GM18508 (cell line): ENCODE measurements around the gene CDC73.
"Not testable (repeated sequence)": the region's sequence is repeated elsewhere in the genome, so short reads cannot be mapped to it uniquely, and the experiment has no call there.

Source experiments
- ATAC-seq: cut with Tn5 transposase; IDR thresholded peaks from one replicate; pipeline ENCODE4 v1.9.1; 2021; ENCODE audit warnings: moderate number of reproducible peaks; ENCODE audit not compliant: insufficient read depth, unreplicated experiment

CDC73 gene

DNA sequence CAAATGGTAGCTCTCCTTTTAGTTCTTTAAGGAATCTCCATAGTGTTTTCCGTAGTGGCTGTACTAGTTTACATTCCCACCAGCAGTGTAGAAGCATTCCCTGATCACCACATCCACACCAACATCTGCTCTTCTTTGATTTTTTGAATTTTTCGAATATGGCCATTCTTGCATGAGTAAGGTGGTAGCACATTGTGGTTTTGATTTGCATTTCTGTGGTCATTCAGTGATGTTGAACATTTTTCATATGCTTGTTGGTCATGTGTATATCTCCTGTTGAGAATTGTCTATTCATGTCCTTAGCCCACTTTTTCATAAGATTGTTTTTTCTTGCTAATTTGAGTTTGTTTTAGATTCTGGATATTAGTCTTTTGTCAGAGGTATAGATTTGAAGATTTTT, 149.2 kb downstream of the CDC73 start:
- ATAC-seq = peak; percentile 98

DNA sequence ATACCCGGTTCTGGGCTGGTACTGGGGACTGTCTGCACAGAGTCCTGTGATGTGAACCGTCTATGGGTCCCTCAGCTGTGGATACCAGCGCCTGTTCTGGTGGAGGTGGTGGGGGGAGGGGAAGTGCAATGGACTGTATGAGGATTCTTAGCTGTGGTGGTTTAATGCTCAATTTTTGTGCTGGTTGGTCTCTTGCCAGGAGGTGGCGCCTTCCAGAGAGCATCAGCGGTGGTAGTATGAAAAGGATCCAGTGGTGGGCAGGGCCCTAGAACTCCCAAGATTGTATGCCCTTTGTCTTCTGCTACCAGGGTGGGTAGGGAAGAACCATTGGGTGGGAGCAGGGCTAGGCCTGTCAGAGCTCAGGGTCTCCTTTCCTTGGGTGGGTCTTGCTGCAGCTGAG, 153.9 kb downstream of the CDC73 start:
- no peak for ATAC-seq

DNA sequence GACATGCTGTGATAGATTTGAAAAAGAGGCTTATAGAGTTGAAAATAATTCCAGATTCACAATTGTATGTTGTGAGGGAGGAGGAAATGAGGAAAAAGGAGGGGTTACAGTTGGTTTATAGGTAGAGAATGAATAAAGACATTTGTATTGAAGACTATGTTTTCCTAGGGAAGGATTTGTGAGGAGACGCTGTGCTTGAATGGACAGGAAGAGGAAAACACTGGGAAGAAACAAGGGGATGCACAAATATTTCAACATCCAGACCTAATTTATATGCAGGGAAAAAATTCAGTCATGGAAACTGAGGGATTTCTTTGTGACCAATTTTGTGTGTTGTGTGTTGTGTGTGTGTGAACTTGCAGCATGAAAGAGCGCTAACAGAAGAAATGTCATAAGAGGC, 157.1 kb downstream of the CDC73 start:
- no peak for ATAC-seq

DNA sequence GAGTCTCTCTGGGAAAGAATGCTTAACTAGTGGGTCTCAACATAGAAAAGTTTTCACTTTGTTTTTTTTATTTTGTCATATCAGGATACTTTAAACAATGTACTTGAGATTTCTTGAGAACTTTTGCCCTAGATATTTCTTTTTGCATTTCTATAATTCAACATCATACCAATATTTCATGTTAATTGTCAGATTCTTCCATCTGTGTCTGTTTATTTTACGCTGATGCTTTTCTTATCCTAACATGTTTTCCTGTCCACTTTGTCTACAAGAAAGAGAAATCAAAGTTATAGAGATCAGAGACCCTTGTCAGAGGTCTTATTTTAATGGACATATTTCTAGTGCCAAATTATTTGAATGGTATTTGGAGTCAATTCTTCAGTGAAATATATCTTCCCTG, 160.1 kb downstream of the CDC73 start:
- no peak for ATAC-seq

DNA sequence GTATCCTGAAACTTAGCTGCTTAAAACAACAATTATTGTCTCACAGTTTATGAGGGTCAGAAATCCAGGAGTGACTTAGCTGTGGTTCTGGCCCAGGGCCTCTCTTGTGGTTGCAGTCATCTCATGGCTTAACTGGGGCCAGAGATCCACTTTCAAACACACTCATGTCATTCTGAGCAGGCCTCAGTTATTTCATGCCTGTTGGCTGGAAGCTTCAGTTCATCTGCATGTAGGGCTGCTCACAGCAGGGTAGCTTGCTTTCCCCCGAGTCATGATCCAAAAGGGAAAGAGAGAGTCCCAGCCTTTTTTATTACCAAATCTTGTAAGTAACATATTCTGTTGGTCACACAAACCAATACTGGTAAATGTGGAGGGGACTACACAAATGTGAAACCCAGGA, 161.2 kb downstream of the CDC73 start:
- no peak for ATAC-seq

DNA sequence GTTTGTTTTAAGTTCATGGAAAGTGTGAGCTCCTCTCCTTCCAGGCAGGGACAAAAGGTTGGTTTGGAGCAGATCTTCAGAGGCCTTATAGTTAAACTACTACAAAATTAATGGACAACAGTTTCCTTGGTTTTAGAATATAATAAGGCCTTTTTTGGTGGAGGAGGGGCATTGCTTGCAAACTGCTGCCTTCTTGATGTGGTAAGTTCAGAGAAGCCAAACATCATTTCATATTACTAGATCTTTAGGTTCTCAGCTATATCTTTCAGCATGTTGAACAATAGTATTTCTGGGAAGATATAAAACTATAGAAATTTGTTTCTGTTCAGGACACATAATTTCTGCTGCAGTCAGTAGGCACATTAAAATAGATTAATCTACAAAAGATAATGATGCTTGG, 162.4 kb downstream of the CDC73 start:
- ATAC-seq = no peak

DNA sequence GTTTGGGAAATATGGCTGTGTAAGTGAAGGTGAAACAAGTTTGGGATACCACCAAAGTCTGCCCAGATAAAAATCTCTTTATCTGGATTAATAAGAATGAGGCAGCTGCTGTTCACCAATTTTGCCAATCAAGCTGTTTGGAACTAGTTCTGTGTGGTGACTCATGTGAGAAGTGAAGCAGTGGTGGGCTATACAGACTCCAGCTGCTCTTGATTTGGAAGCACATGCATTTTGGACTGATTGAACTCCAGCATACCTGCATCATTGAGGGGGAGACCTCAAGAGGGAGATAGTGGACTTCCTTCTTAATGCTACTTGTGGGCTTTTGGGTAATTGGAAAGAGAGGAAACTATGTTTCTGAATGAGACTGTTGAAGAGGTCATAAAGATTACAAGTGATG, 163.8 kb downstream of the CDC73 start:
- no peak for ATAC-seq

DNA sequence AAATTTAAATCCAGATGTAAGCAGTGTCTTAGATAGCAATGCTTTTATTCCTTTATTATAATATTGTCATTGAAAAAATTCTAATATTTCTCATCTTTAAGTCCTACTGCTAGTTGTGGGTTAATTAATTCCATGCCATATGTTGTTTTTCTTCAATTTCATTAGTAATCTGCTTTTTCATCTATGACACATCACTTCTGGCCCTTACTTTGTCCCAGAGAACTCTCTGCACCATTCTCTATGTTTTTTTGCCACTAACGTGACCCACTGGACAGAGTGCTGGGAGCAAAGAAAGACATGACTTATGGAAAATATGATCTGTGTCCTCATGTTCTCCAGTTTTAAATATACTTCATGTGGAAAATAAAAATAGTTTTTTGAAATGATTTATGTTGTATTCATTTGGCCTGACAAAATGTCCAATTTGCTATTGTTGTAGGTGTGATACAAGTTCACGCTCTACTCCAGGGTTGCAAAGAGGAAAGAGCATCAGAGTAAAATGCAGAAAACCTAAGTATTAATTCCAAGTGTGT, 166.8 kb downstream of the CDC73 start:
- ATAC-seq = not testable (repeated sequence)

DNA sequence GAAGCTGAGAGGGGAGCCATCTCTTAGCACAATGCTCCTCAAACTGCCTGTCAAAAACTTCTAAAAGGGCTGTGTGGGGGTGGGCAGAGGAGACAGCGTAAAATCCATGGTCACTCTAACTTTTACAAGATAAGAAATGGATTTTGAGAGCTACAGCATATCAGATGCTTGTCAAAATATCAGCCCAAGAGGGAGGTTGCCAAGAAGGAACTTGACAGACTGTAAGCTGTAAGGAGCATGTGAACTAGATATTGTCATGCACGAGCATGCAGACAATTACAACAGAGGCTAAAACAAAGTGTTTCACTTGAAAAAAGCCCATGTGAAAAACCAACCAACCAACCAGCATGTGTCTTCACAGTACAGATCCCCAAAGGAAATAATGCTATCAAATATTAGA, 171.9 kb downstream of the CDC73 start:
- ATAC-seq = no peak

DNA sequence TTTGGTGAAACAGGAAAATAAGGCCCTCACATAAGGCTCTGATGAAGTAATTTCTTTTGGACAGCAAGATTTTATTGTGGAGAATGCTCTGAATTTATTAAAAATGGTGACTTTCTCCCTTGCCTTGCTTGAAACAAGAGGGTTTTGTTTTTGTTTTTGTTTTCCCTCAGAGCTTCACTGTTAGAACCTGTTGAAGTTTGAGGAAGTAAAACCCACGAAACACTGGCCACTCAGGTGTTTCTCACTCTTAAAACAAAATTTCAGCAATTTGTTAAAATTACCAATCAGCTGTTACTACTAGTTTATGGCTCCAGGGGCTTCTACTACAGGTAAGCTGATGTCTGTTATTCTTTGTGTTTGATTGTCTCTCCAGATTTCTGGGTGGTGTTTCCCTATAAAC, 177.2 kb downstream of the CDC73 start:
- no peak for ATAC-seq

DNA sequence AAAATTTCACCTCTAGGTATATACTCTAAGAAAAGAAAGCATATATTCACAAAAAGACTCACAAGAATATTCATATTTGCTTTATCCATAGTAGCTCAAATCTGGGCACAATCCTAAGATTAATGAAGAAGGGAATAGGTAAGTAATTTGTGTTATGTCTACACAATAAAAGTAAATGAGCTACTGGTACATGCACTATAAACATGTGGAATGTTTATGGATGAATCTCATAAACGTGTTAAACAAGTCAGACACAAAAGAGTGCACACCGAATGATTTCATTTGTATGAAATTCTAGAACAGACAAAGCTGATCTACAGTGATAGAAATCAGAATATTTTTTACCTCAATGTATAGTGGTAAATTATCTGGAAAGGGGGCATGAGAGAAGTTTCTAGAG, 179.9 kb downstream of the CDC73 start:
- no peak for ATAC-seq

DNA sequence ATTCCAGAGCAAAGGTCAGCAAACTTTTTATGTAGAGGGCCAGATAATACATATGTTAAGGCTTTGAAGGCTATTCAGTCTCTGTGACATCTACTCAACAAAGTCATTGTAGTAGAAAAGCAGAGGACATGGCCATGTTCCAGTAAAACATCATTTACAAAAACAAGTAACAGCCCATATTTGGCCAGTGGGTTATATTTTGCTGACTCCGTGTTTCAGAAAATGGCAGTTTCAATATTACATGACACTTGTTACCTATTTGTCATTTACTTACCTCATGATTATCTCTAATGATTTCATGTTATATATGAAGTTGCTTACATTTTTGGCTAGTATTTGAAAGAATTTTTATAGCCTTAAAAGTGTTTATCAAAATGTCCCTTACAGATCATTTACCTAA, 182.0 kb downstream of the CDC73 start:
- ATAC-seq = no peak
